Activated naive CD8-positive, alpha-beta T cell (primary cell): Measurements from ENCODE around the gene SLC6A11.

Experiments used
- H3K27ac Mint-ChIP-seq: one replicate; pipeline ENCODE4 v1.8.0; 2021; ENCODE audit warnings: mixed read lengths
- H3K27me3 Mint-ChIP-seq: one replicate; pipeline ENCODE4 v1.8.0; 2021; ENCODE audit warnings: mixed read lengths
- H3K36me3 Mint-ChIP-seq: one replicate; pipeline ENCODE4 v1.8.0; 2021; ENCODE audit warnings: mixed read lengths
- H3K4me1 Mint-ChIP-seq: one replicate; pipeline ENCODE4 v1.8.0; 2021; ENCODE audit warnings: low read depth, mixed read lengths
- H3K4me3 Mint-ChIP-seq: one replicate; pipeline ENCODE4 v1.8.0; 2021; ENCODE audit warnings: mild to moderate bottlenecking, mixed read lengths
- H3K9me3 Mint-ChIP-seq: one replicate; pipeline ENCODE4 v1.8.0; 2021; ENCODE audit warnings: low read depth, mixed read lengths

SLC6A11 gene

DNA sequence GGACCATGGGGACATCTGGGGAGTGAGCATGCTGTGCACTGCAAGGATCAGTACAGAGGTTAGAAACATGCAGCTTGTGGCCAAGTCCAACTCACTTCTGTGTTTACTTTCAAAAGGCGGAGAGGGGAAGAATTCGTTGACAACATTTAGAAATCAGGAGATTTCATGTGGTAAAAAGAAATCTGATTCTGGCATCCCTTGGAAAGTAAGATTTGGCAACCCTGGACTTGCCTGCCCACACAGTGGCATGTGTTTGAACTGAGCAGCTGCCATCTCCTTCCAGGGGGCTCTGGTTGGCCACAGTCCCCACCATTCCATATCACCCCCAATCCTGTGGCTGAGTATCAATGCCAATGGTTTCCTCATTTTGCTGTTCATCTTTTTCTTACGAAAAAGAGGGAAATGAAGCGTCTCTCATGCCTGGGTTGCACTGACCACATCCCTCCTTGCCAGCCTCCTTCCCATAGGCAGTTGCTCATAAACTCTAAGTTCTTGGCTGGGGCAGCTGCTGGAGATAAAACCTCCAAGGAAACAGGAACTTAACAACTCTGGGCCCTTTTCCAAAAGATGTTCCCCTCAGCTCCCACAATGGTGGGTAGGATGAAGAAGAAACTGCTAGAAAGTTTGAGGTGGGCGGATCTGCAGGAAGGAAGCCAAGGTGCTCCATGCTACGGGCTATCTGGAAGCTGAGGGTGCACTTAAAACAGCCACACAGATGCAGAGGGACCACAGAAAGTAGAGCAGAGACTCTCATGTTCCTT lies 29.2 kb downstream of the SLC6A11 start:
- Mint-ChIP-seq H3K27me3 (peaks cover 5% of the 10 kb centered on the region), H3K4me1 (no peaks in the 10 kb centered on the region), H3K36me3 (no peaks in the 10 kb centered on the region), H3K9me3 (no peaks in the 10 kb centered on the region), H3K27ac (no peak overlapping the region), H3K4me3 (no peak overlapping the region)

- no peaks in the 10 kb centered on the region for H3K4me1 Mint-ChIP-seq
- no peak overlapping the region for H3K4me3 Mint-ChIP-seq
- no peaks in the 10 kb centered on the region for H3K36me3 Mint-ChIP-seq
- H3K27me3 Mint-ChIP-seq: peaks cover 5% of the 10 kb centered on the region
- no peak overlapping the region for H3K27ac Mint-ChIP-seq
- no peaks in the 10 kb centered on the region for H3K9me3 Mint-ChIP-seq
These were observed 30.0 kb downstream of the SLC6A11 start for GRCh38 chr3:10845839-10846656.

- Mint-ChIP-seq H3K36me3 (no peaks in the 10 kb centered on the region), H3K27me3 (peaks cover 5% of the 10 kb centered on the region), H3K9me3 (no peaks in the 10 kb centered on the region), H3K4me1 (no peaks in the 10 kb centered on the region), H3K27ac (no peak overlapping the region), H3K4me3 (no peak overlapping the region)
These were observed 30.6 kb downstream of the SLC6A11 start for GRCh38 chr3:10846657-10846975.

- Mint-ChIP-seq H3K4me3 (no peak overlapping the region), H3K27ac (no peak overlapping the region), H3K4me1 (no peaks in the 10 kb centered on the region), H3K27me3 (peaks cover 5% of the 10 kb centered on the region), H3K9me3 (no peaks in the 10 kb centered on the region), H3K36me3 (no peaks in the 10 kb centered on the region)
These were observed 32.2 kb downstream of the SLC6A11 start for GRCh38 chr3:10848261-10848660.

- Mint-ChIP-seq H3K36me3 (no peaks in the 10 kb centered on the region), H3K4me1 (no peaks in the 10 kb centered on the region), H3K27ac (no peak overlapping the region), H3K9me3 (no peaks in the 10 kb centered on the region), H3K27me3 (peaks cover 4% of the 10 kb centered on the region), H3K4me3 (no peak overlapping the region)
These were observed 36.2 kb downstream of the SLC6A11 start for GRCh38 chr3:10852066-10852808.

- peaks cover 4% of the 10 kb centered on the region for H3K27me3 Mint-ChIP-seq
- H3K9me3 Mint-ChIP-seq: no peaks in the 10 kb centered on the region
- no peak overlapping the region for H3K4me3 Mint-ChIP-seq
- no peaks in the 10 kb centered on the region for H3K36me3 Mint-ChIP-seq
- no peak overlapping the region for H3K27ac Mint-ChIP-seq
- no peaks in the 10 kb centered on the region for H3K4me1 Mint-ChIP-seq
These were observed 39.2 kb downstream of the SLC6A11 start for GRCh38 chr3:10855083-10855870.

DNA sequence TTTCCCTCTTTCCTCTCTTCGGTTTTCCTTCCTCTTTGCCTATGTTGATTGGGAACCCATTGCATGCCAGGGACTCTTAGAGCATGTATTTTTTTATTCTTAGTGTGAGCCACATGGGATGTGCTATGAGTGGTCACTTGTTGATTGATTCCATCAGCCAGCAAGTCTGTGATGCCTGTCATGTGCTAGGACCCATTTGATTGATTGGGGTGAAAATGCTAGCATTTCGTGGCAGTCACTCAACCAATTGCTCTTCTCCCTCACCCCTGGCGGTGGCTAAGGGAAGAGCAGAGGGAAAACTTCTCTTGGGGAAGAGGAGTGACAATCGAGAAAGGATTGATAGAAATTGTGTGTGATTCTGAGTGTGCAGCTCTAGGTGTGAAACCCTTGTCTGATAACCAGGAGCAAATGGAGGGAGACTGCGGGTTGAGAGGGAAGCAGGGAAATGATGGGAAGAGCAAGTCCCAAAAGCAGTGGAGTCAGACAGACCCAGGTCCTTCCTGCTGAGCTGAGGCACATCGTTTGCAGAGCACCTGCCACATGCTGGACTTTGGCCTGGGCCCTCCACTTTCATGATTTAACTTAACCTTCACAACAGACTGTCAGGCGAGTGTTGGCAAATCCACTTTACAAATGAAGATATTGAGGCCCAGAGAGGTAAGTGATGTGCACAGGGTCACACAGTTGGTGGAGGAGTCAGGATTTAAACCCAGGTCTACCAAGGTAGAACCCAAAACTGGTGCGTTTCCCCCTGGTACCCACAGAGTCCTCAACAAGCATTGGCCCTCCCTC lies 40.0 kb downstream of the SLC6A11 start:
- Mint-ChIP-seq H3K27ac (no peak overlapping the region), H3K4me1 (no peaks in the 10 kb centered on the region), H3K36me3 (no peaks in the 10 kb centered on the region), H3K4me3 (no peak overlapping the region), H3K27me3 (peaks cover 5% of the 10 kb centered on the region), H3K9me3 (no peaks in the 10 kb centered on the region)

GRCh38 chr3:10857235-10857634 lies 41.2 kb downstream of the SLC6A11 start:
- H3K9me3 Mint-ChIP-seq: no peaks in the 10 kb centered on the region
- no peaks in the 10 kb centered on the region for H3K4me1 Mint-ChIP-seq
- H3K27ac Mint-ChIP-seq: no peak overlapping the region
- no peaks in the 10 kb centered on the region for H3K36me3 Mint-ChIP-seq
- H3K27me3 Mint-ChIP-seq: peaks cover 5% of the 10 kb centered on the region
- H3K4me3 Mint-ChIP-seq: no peak overlapping the region

DNA sequence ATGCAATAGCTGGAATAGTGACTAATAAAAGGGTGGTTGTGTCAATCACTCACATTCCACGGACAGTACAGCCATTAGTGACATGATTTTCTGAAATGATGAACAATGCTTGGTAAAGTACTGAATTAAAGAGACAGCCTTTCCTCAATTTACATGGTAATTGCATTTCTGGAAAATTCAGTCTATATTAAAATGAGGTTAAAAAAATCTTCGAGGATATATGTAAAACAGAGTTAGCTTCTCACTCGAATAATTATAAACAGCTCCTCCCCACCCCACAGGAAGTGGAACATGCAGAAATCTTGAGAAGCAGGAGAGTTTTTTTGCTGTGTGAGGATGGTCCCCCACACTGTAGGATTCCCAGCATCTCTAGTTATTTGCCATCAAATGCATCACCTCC lies 42.1 kb downstream of the SLC6A11 start:
- Mint-ChIP-seq H3K9me3 (no peaks in the 10 kb centered on the region), H3K36me3 (no peaks in the 10 kb centered on the region), H3K27me3 (peaks cover 7% of the 10 kb centered on the region), H3K4me1 (no peaks in the 10 kb centered on the region), H3K4me3 (no peak overlapping the region), H3K27ac (no peak overlapping the region)

DNA sequence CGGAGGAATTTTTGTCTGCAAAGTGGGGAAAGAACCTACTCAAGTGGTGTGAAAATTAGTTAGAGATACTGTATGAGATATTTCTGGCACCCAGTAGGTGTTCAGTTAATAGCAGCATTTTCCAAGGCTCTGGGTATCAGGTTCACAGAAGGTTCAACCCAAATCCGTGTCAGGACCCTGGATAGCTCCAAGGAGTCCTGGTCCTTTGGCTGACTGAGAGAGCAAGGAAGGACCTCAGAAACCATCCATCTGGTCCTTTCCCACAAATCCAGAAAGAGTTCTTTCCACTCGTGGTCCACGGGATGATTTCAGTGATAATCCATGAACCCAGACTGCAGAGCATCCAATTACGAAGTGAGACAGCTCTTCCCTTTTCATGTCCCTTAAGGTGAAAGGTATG lies 51.4 kb downstream of the SLC6A11 start:
- H3K27ac Mint-ChIP-seq: no peak overlapping the region
- no peaks in the 10 kb centered on the region for H3K36me3 Mint-ChIP-seq
- H3K4me3 Mint-ChIP-seq: no peak overlapping the region
- H3K27me3 Mint-ChIP-seq: peaks cover 6% of the 10 kb centered on the region
- no peaks in the 10 kb centered on the region for H3K9me3 Mint-ChIP-seq
- H3K4me1 Mint-ChIP-seq: no peaks in the 10 kb centered on the region

DNA sequence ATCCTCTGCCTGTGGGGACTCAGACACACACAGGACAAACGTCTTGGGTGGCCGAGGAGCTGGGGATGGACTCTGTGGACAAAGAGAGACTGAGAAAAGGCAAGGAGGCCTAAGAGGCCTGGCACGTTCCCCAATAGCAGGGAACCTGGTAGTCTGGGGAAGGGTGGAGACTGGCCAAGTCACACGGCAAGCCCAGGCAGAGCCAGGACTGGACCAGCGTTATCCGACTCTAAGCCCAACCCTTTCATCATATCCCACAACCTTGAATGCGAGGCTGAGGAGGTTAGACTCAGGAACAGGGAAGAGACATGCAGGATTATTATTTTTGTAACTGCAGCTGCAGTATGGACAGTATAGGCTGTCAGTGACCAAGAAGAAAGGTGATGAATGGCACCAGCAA lies 53.4 kb downstream of the SLC6A11 start:
- H3K4me1 Mint-ChIP-seq: no peaks in the 10 kb centered on the region
- H3K36me3 Mint-ChIP-seq: no peaks in the 10 kb centered on the region
- no peaks in the 10 kb centered on the region for H3K9me3 Mint-ChIP-seq
- H3K4me3 Mint-ChIP-seq: no peak overlapping the region
- H3K27ac Mint-ChIP-seq: no peak overlapping the region
- peaks cover 5% of the 10 kb centered on the region for H3K27me3 Mint-ChIP-seq

GRCh38 chr3:10870296-10870695 lies 54.3 kb downstream of the SLC6A11 start:
- Mint-ChIP-seq H3K9me3 (no peaks in the 10 kb centered on the region), H3K4me3 (no peak overlapping the region), H3K27me3 (peaks cover 5% of the 10 kb centered on the region), H3K27ac (no peak overlapping the region), H3K4me1 (no peaks in the 10 kb centered on the region), H3K36me3 (no peaks in the 10 kb centered on the region)

- H3K27me3 Mint-ChIP-seq: peaks cover 7% of the 10 kb centered on the region
- H3K9me3 Mint-ChIP-seq: no peaks in the 10 kb centered on the region
- no peaks in the 10 kb centered on the region for H3K4me1 Mint-ChIP-seq
- no peak overlapping the region for H3K4me3 Mint-ChIP-seq
- no peak overlapping the region for H3K27ac Mint-ChIP-seq
- H3K36me3 Mint-ChIP-seq: no peaks in the 10 kb centered on the region
These were observed 57.4 kb downstream of the SLC6A11 start for GRCh38 chr3:10873415-10873814.

GRCh38 chr3:10875914-10876313 lies 59.9 kb downstream of the SLC6A11 start:
- peaks cover 6% of the 10 kb centered on the region for H3K27me3 Mint-ChIP-seq
- no peaks in the 10 kb centered on the region for H3K9me3 Mint-ChIP-seq
- H3K36me3 Mint-ChIP-seq: no peaks in the 10 kb centered on the region
- no peak overlapping the region for H3K4me3 Mint-ChIP-seq
- no peak overlapping the region for H3K27ac Mint-ChIP-seq
- no peaks in the 10 kb centered on the region for H3K4me1 Mint-ChIP-seq
